IPS DF 6.9 (cell line): Measurements from ENCODE around the gene LIMS4.
"Not testable (repeated sequence)": the region's sequence is repeated elsewhere in the genome, so short reads cannot be mapped to it uniquely, and the experiment has no call there.

ENCODE experiments used
- DNase-seq: peaks from one replicate; pipeline ENCODE4 v3.0.0-alpha.2; 2013; ENCODE audit warnings: low read depth, low spot score
- H3K27ac ChIP-seq: one replicate; pipeline ENCODE4 v1.5.1; 2013; ENCODE audit warnings: low read length, control low read depth
- H3K27me3 ChIP-seq: 2 replicates; pipeline ENCODE4 v1.6.1; 2013; ENCODE audit warnings: mild to moderate bottlenecking, low read length; ENCODE audit not compliant: control insufficient read depth, insufficient read depth
- H3K36me3 ChIP-seq: 2 replicates; pipeline ENCODE4 v1.6.1; 2013; ENCODE audit warnings: low read length; ENCODE audit not compliant: control insufficient read depth, insufficient read depth
- H3K4me1 ChIP-seq: 2 replicates; pipeline ENCODE4 v1.6.1; 2013; ENCODE audit warnings: low read length; ENCODE audit not compliant: control insufficient read depth, insufficient read depth
- H3K4me3 ChIP-seq: 2 replicates; pipeline ENCODE4 v1.5.1; 2013; ENCODE audit warnings: mild to moderate bottlenecking, low read length
- H3K9me3 ChIP-seq: 2 replicates; pipeline ENCODE4 v1.6.1; 2013; ENCODE audit warnings: low read length, inconsistent platforms; ENCODE audit not compliant: control insufficient read depth, insufficient read depth
- WGBS: extraction: QIAGEN DNeasy Blood & Tissue Kit; methylation state at CpG from one replicate; pipeline ENCODE4 v1.1.7; 2013; ENCODE audit warnings: mixed read lengths, missing lambda C conversion rate; ENCODE audit not compliant: insufficient read length, insufficient coverage; 5-methylcytosine and 5-hydroxymethylcytosine counted together

LIMS4 gene

GRCh38 chr2:110420641-110421354 lies 51.8 kb downstream of the LIMS4 start:
- WGBS: no CpG with 5 or more reads among the region's 9 CpGs
- H3K4me1 ChIP-seq, H3K9me3 ChIP-seq, H3K27me3 ChIP-seq, H3K4me3 ChIP-seq, DNase-seq, H3K27ac ChIP-seq, H3K36me3 ChIP-seq: not testable (repeated sequence)

GRCh38 chr2:110407142-110407541 lies 65.5 kb downstream of the LIMS4 start:
- H3K9me3 ChIP-seq, H3K4me1 ChIP-seq, H3K27me3 ChIP-seq, H3K4me3 ChIP-seq, H3K36me3 ChIP-seq, DNase-seq, H3K27ac ChIP-seq: not testable (repeated sequence)
- no CpG with 5 or more reads among the region's 1 CpG for WGBS

GRCh38 chr2:110404988-110405387 lies 67.6 kb downstream of the LIMS4 start:
- H3K4me3 ChIP-seq, DNase-seq: not testable (repeated sequence)
- WGBS: no CpG with 5 or more reads among the region's 2 CpGs

GRCh38 chr2:110404246-110404645 lies 68.4 kb downstream of the LIMS4 start:
- H3K4me1 ChIP-seq, H3K9me3 ChIP-seq, DNase-seq, H3K4me3 ChIP-seq, H3K36me3 ChIP-seq, H3K27me3 ChIP-seq, H3K27ac ChIP-seq: not testable (repeated sequence)
- WGBS: no CpG with 5 or more reads among the region's 1 CpG

More at GRCh38 chr2:110404988-110405387, 67.6 kb downstream of the LIMS4 start:
- H3K4me1 ChIP-seq, H3K27me3 ChIP-seq, H3K9me3 ChIP-seq, H3K27ac ChIP-seq, H3K36me3 ChIP-seq: not testable (repeated sequence)

- not testable (repeated sequence) for DNase-seq, H3K4me1 ChIP-seq, H3K27ac ChIP-seq, H3K4me3 ChIP-seq, H3K27me3 ChIP-seq, H3K36me3 ChIP-seq, H3K9me3 ChIP-seq
- WGBS: no CpG with 5 or more reads among the region's 18 CpGs
Measured at GRCh38 chr2:110401001-110401618, 71.5 kb downstream of the LIMS4 start.

- WGBS: no CpG with 5 or more reads among the region's 10 CpGs
- DNase-seq, H3K27ac ChIP-seq, H3K27me3 ChIP-seq, H3K4me3 ChIP-seq, H3K4me1 ChIP-seq, H3K9me3 ChIP-seq, H3K36me3 ChIP-seq: not testable (repeated sequence)
Measured at GRCh38 chr2:110399378-110399777, 73.2 kb downstream of the LIMS4 start.

GRCh38 chr2:110395990-110396389 lies 76.6 kb downstream of the LIMS4 start:
- H3K36me3 ChIP-seq, H3K9me3 ChIP-seq, H3K27ac ChIP-seq, H3K27me3 ChIP-seq, H3K4me3 ChIP-seq, H3K4me1 ChIP-seq, DNase-seq: not testable (repeated sequence)
- no CpG with 5 or more reads among the region's 5 CpGs for WGBS
